Measurements from ENCODE around the gene MARCHF3.

Gene MARCHF3

GRCh38 chr5:127063257-127063913 lies 33.0 kb upstream of the MARCHF3 start:
- no peak for ATAC-seq
- TF ChIP-seq RARB (CRISPR knock-in tag; IDR thresholded peaks at IDR 0.05): no peak
- no peak for TF ChIP-seq ZC3H10 (CRISPR knock-in tag; IDR thresholded peaks at IDR 0.05)
- no peak for TF ChIP-seq ZNF70 (CRISPR knock-in tag; IDR thresholded peaks at IDR 0.05)
- TF ChIP-seq GLIS3 (CRISPR knock-in tag; IDR thresholded peaks at IDR 0.05): no peak
- TF ChIP-seq POU6F1 (CRISPR knock-in tag; IDR thresholded peaks at IDR 0.05; ENCODE audit: borderline replicate concordance, low read depth): no peak
- TF ChIP-seq, protein P1, sequence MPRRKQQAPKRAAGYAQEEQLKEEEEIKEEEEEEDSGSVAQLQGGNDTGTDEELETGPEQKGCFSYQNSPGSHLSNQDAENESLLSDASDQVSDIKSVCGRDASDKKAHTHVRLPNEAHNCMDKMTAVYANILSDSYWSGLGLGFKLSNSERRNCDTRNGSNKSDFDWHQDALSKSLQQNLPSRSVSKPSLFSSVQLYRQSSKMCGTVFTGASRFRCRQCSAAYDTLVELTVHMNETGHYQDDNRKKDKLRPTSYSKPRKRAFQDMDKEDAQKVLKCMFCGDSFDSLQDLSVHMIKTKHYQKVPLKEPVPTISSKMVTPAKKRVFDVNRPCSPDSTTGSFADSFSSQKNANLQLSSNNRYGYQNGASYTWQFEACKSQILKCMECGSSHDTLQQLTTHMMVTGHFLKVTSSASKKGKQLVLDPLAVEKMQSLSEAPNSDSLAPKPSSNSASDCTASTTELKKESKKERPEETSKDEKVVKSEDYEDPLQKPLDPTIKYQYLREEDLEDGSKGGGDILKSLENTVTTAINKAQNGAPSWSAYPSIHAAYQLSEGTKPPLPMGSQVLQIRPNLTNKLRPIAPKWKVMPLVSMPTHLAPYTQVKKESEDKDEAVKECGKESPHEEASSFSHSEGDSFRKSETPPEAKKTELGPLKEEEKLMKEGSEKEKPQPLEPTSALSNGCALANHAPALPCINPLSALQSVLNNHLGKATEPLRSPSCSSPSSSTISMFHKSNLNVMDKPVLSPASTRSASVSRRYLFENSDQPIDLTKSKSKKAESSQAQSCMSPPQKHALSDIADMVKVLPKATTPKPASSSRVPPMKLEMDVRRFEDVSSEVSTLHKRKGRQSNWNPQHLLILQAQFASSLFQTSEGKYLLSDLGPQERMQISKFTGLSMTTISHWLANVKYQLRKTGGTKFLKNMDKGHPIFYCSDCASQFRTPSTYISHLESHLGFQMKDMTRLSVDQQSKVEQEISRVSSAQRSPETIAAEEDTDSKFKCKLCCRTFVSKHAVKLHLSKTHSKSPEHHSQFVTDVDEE (CRISPR knock-in tag; IDR thresholded peaks at IDR 0.05): no peak
- TF ChIP-seq ZNF565 (CRISPR knock-in tag; conservative IDR thresholded peaks at IDR 0.05; ENCODE audit: low read depth): no peak
- TF ChIP-seq ESRRG (CRISPR knock-in tag; IDR thresholded peaks at IDR 0.05): no peak
- TF ChIP-seq ARNTL (CRISPR knock-in tag; IDR thresholded peaks at IDR 0.05; ENCODE audit: borderline replicate concordance, low read depth): no peak
- TF ChIP-seq TCF4 (CRISPR knock-in tag; IDR thresholded peaks at IDR 0.05; ENCODE audit: borderline replicate concordance): no peak
- no peak for TF ChIP-seq BACH2 (CRISPR knock-in tag; IDR thresholded peaks at IDR 0.05; ENCODE audit: borderline replicate concordance)
- no peak for TF ChIP-seq PPARA (CRISPR knock-in tag; IDR thresholded peaks at IDR 0.05; ENCODE audit: borderline replicate concordance)
- no peak for TF ChIP-seq CSDC2 (CRISPR knock-in tag; IDR thresholded peaks at IDR 0.05)
- TF ChIP-seq, protein P2, sequence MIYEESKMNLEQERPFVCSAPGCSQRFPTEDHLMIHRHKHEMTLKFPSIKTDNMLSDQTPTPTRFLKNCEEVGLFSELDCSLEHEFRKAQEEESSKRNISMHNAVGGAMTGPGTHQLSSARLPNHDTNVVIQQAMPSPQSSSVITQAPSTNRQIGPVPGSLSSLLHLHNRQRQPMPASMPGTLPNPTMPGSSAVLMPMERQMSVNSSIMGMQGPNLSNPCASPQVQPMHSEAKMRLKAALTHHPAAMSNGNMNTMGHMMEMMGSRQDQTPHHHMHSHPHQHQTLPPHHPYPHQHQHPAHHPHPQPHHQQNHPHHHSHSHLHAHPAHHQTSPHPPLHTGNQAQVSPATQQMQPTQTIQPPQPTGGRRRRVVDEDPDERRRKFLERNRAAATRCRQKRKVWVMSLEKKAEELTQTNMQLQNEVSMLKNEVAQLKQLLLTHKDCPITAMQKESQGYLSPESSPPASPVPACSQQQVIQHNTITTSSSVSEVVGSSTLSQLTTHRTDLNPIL (CRISPR knock-in tag; IDR thresholded peaks at IDR 0.05; ENCODE audit: low read depth): no peak
- no peak for TF ChIP-seq ZFP30 (CRISPR knock-in tag; IDR thresholded peaks at IDR 0.05)

- no peak for TF ChIP-seq ZNF565 (CRISPR knock-in tag; conservative IDR thresholded peaks at IDR 0.05; ENCODE audit: low read depth)
- TF ChIP-seq CSDC2 (CRISPR knock-in tag; IDR thresholded peaks at IDR 0.05): no peak
- TF ChIP-seq ISL1 (CRISPR knock-in tag; IDR thresholded peaks at IDR 0.05): no peak
- no peak for TF ChIP-seq TOX (CRISPR knock-in tag; IDR thresholded peaks at IDR 0.05; ENCODE audit: borderline replicate concordance)
- no peak for TF ChIP-seq ZFP30 (CRISPR knock-in tag; IDR thresholded peaks at IDR 0.05)
- TF ChIP-seq PPARA (CRISPR knock-in tag; IDR thresholded peaks at IDR 0.05; ENCODE audit: borderline replicate concordance): no peak
- TF ChIP-seq, protein P3, sequence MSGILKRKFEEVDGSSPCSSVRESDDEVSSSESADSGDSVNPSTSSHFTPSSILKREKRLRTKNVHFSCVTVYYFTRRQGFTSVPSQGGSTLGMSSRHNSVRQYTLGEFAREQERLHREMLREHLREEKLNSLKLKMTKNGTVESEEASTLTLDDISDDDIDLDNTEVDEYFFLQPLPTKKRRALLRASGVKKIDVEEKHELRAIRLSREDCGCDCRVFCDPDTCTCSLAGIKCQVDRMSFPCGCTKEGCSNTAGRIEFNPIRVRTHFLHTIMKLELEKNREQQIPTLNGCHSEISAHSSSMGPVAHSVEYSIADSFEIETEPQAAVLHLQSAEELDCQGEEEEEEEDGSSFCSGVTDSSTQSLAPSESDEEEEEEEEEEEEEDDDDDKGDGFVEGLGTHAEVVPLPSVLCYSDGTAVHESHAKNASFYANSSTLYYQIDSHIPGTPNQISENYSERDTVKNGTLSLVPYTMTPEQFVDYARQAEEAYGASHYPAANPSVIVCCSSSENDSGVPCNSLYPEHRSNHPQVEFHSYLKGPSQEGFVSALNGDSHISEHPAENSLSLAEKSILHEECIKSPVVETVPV (CRISPR knock-in tag; IDR thresholded peaks at IDR 0.05): no peak
- no peak for TF ChIP-seq POU6F1 (CRISPR knock-in tag; IDR thresholded peaks at IDR 0.05; ENCODE audit: borderline replicate concordance, low read depth)
- no peak for TF ChIP-seq ZNF70 (CRISPR knock-in tag; IDR thresholded peaks at IDR 0.05)
- TF ChIP-seq, protein P2 (CRISPR knock-in tag; IDR thresholded peaks at IDR 0.05; ENCODE audit: low read depth): no peak
- no peak for ATAC-seq
Observed at GRCh38 chr5:127061956-127062355, 31.6 kb upstream of the MARCHF3 start.

GRCh38 chr5:127061537-127061936 lies 31.2 kb upstream of the MARCHF3 start:
- ATAC-seq: no peak
- TF ChIP-seq, protein P3 (CRISPR knock-in tag; IDR thresholded peaks at IDR 0.05): no peak
- TF ChIP-seq SNAI2 (CRISPR knock-in tag; IDR thresholded peaks at IDR 0.05) (no peak), ZFP3 (CRISPR knock-in tag; IDR thresholded peaks at IDR 0.05) (no peak), TCF4 (CRISPR knock-in tag; IDR thresholded peaks at IDR 0.05; ENCODE audit: borderline replicate concordance) (no peak), OSR1 (CRISPR knock-in tag; IDR thresholded peaks at IDR 0.05) (no peak), TOX (CRISPR knock-in tag; IDR thresholded peaks at IDR 0.05; ENCODE audit: borderline replicate concordance) (no peak), ISL1 (CRISPR knock-in tag; IDR thresholded peaks at IDR 0.05) (no peak), CSDC2 (CRISPR knock-in tag; IDR thresholded peaks at IDR 0.05) (no peak), RARB (CRISPR knock-in tag; IDR thresholded peaks at IDR 0.05) (no peak), PPARA (CRISPR knock-in tag; IDR thresholded peaks at IDR 0.05; ENCODE audit: borderline replicate concordance) (no peak)
- TF ChIP-seq, protein P2 (CRISPR knock-in tag; IDR thresholded peaks at IDR 0.05; ENCODE audit: low read depth): no peak
